ENCODE results near the gene LCOR. TPM values are rescaled to one million over a fixed set of nuclear protein-coding genes. Genes with fewer than 3 reads are reported as not detected.

LCOR gene
- total and polyA plus RNA-seq, 2 of the 13 experiments (the other 11 are each of a cell fraction or from before 2014, with no cell fraction given): 12.4 to 23.7 TPM

- no peak for TF ChIP-seq NRL (CRISPR knock-in tag; IDR thresholded peaks at IDR 0.05; ENCODE audit: borderline replicate concordance)
- no peak for TF ChIP-seq REXO4 (CRISPR knock-in tag; IDR thresholded peaks at IDR 0.05; ENCODE audit: borderline replicate concordance)
- no peak for TF ChIP-seq BCL3 (CRISPR knock-in tag; IDR thresholded peaks at IDR 0.05)
- no peak for TF ChIP-seq ZBTB4 (CRISPR knock-in tag; IDR thresholded peaks at IDR 0.05; ENCODE audit: borderline replicate concordance)
- no peak for TF ChIP-seq ZNF160 (CRISPR knock-in tag; IDR thresholded peaks at IDR 0.05)
- no peak for TF ChIP-seq DNMT3B (CRISPR knock-in tag; conservative IDR thresholded peaks at IDR 0.05)
- TF ChIP-seq RARA (CRISPR knock-in tag; IDR thresholded peaks at IDR 0.05): no peak
- no peak for TF ChIP-seq ZNF44 (CRISPR knock-in tag; IDR thresholded peaks at IDR 0.05)
Measured at GRCh38 chr10:96987842-96988175, 155.7 kb downstream of the LCOR start (continued).

- no peaks in the 10 kb centered on the region for H3K4me1 ChIP-seq (ENCODE audit: insufficient read depth, low read length)
- H3K9me3 ChIP-seq (ENCODE audit: low read length): no peaks in the 10 kb centered on the region
- H3K9ac ChIP-seq (ENCODE audit: insufficient read depth, low read depth, low read length): no peak overlapping the region
- POLR2A ChIA-PET: no interaction called here
- no peak for FAIRE-seq
- H4K20me1 ChIP-seq (ENCODE audit: insufficient read depth, low read length): no peaks in the 10 kb centered on the region
- H3K27ac ChIP-seq (ENCODE audit: extremely low read length, insufficient read depth, low read length): no peak overlapping the region
- H3K36me3 ChIP-seq (replicated peaks in 1 of 2; ENCODE audit: control insufficient read depth in 1 of 2, insufficient read depth in 2 of 2, low read length in 2 of 2): no peaks in the 10 kb centered on the region
- no peaks in the 10 kb centered on the region for H3K79me2 ChIP-seq (ENCODE audit: insufficient read depth, low read length)
- no peak overlapping the region for H3K4me3 ChIP-seq (replicated peaks in 1 of 3; ENCODE audit: insufficient read depth in 1 of 3, low read depth in 2 of 3, low read length in 3 of 3)
- no peaks in the 10 kb centered on the region for H3K27me3 ChIP-seq (ENCODE audit: control insufficient read depth in 1 of 2, insufficient read depth in 2 of 2, low read length in 2 of 2)
- CTCF ChIA-PET (ENCODE audit: low intra/inter-chr PET ratio, low total read pairs): no interaction called here
- intact Hi-C loops (cut with micrococcal nuclease; ENCODE audit: unreplicated experiment) (no loop called here), in situ Hi-C loops (cut with HindIII; ENCODE audit: extremely low pct_ligation_motif_present, low pct_unique_long_range_greater_than_20kb) (no loop called here)
- WGBS (ENCODE audit: low lambda C conversion rate): 94% methylated on average over 4 of the region's 4 CpGs
- no peak overlapping the region for H2AFZ ChIP-seq (ENCODE audit: low read length)
- no peak overlapping the region for H3K4me2 ChIP-seq (ENCODE audit: low read depth, low read length)
- no peak for ATAC-seq
- no peak for DNase-seq (ENCODE audit: low spot score)
- BruUV-seq (replicated peaks): no TSS peak
- TF ChIP-seq ZBTB38 (CRISPR knock-in tag; IDR thresholded peaks at IDR 0.05) (no peak), ZNF33B (CRISPR knock-in tag; IDR thresholded peaks at IDR 0.05) (no peak), ZNF331 (CRISPR knock-in tag; IDR thresholded peaks at IDR 0.05) (no peak), ZNF790 (CRISPR knock-in tag; IDR thresholded peaks at IDR 0.05; ENCODE audit: borderline replicate concordance) (no peak), ZBTB25 (CRISPR knock-in tag; IDR thresholded peaks at IDR 0.05) (no peak), FOXM1 (CRISPR knock-in tag; IDR thresholded peaks at IDR 0.05) (no peak), ZFP82 (CRISPR knock-in tag; IDR thresholded peaks at IDR 0.05; ENCODE audit: borderline replicate concordance) (no peak), SP140L (CRISPR knock-in tag; IDR thresholded peaks at IDR 0.05; ENCODE audit: borderline replicate concordance) (no peak), KLF13 (CRISPR knock-in tag; IDR thresholded peaks at IDR 0.05) (no peak), ZMAT5 (CRISPR knock-in tag; IDR thresholded peaks at IDR 0.05; ENCODE audit: borderline replicate concordance, low read depth) (no peak), MEIS2 (CRISPR knock-in tag; IDR thresholded peaks at IDR 0.05) (no peak), GFI1 (CRISPR knock-in tag; IDR thresholded peaks at IDR 0.05; ENCODE audit: borderline replicate concordance) (no peak), ZFY (CRISPR knock-in tag; IDR thresholded peaks at IDR 0.05) (no peak)
Measured at GRCh38 chr10:96988426-96988825, 156.3 kb downstream of the LCOR start.
